SKM-1 (cell line): ENCODE results near the gene HYAL1.
"Not testable (repeated sequence)": the region's sequence is repeated elsewhere in the genome, so short reads cannot be mapped to it uniquely, and the experiment has no call there.

Experiments
- DNase-seq: peaks from one replicate; lab custom pipeline; 2025; ENCODE audit not compliant: unreplicated experiment; lab: John Stamatoyannopoulos, UW

HYAL1 gene

DNA sequence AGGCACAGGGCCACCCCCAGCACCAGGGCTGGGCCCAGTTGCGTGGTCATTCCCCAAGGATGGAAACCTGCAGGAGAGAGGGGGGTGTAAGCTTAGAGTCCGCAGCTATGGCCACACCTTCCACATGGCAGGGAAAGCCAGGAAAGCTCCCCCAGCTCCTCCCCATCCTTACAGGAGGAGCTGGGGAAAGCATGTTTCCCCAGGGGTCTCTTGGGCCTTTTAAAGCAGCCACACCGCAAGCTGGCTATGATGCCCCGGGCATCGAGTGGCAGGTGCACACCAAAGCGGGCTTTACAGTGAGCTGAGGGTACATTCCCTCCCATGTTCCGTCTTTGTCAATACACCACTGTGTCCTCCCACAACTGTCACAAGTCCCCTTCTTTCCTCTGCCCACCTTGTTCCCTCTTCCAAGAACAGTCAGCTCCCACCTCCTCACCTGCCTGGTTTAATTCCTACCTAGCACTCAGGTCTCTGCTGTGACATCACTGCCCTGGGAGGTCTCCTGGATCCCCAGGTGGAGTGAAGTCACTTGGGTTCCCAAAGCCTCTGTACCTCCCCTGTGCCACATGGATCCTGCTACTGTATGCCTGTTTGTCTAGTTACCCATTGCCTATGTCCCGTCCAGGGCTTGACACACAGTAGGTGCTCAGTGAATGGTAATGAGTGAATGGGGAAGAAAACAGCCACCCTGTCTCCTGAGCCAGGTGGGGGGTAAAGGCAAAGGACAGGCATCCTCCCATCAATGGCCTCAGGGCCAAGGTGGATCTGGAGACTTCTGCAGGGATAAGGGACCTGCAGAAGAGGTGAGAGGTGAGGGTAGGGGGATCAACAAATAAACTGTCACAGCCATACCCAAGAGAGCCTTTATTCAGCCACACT lies 7.6 kb downstream of the HYAL1 start:
- no peak for DNase-seq

- DNase-seq = no peak
Measured at GRCh38 chr3:50294492-50295403, 8.6 kb downstream of the HYAL1 start.

GRCh38 chr3:50294089-50294488 lies 9.3 kb downstream of the HYAL1 start:
- no peak for DNase-seq

- no peak for DNase-seq
Measured at GRCh38 chr3:50293079-50293801, 10.1 kb downstream of the HYAL1 start.

GRCh38 chr3:50292159-50293078 lies 11.0 kb downstream of the HYAL1 start, which contains the start of gene IFRD2:
Gene IFRD2, minus strand, starts transcription at chr3:50292429. Its CDS starts 155 bp downstream, at chr3:50292274.
- DNase-seq = peak; percentile 97

GRCh38 chr3:50290161-50290641 lies 13.2 kb downstream of the HYAL1 start:
- no peak for DNase-seq

- no peak for DNase-seq
Measured at GRCh38 chr3:50289130-50289529, 14.2 kb downstream of the HYAL1 start.

- no peak for DNase-seq
Measured at GRCh38 chr3:50288387-50289007, 14.9 kb downstream of the HYAL1 start.

DNA sequence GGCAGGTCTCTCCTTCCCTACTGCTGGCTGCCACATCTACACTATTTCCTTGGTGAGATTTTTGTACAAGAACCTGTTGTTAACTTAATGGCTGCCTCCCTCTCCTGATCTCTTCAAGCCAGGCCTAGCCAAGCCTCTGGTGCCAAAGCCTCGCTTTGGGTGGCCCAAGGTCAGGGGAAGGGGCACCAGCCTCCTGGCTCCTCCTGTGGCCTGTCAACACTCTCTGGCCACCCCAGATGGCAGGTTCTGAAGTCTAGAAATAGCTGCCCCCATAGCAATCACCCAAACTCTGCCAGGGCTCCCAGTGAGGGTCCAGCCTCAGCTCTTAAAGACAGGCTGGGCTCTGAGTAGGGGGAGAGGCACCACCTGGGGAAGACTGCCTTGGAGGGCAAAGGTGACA lies 16.1 kb downstream of the HYAL1 start:
- no peak for DNase-seq

GRCh38 chr3:50286322-50287227 lies 16.8 kb downstream of the HYAL1 start:
- DNase-seq = no peak

DNA sequence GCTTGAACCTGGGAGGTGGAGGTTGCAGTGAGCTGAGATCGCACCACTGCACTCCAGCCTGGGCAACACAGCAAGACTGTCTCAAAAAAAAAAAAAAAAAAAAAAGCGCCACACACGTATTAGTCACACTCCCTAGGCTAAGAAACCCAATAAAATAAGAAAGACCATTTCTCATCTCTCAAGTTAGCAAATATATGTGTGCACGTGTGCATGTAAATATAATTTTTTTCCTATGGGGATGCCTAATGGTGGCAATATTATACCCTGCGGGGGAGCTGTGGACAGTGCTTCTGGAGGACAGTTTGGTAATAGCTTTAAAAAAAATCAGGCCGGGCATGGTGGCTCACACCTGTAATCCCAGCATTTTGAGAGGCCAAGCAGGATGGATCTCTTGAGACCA lies 19.3 kb downstream of the HYAL1 start:
- DNase-seq = not testable (repeated sequence)

DNA sequence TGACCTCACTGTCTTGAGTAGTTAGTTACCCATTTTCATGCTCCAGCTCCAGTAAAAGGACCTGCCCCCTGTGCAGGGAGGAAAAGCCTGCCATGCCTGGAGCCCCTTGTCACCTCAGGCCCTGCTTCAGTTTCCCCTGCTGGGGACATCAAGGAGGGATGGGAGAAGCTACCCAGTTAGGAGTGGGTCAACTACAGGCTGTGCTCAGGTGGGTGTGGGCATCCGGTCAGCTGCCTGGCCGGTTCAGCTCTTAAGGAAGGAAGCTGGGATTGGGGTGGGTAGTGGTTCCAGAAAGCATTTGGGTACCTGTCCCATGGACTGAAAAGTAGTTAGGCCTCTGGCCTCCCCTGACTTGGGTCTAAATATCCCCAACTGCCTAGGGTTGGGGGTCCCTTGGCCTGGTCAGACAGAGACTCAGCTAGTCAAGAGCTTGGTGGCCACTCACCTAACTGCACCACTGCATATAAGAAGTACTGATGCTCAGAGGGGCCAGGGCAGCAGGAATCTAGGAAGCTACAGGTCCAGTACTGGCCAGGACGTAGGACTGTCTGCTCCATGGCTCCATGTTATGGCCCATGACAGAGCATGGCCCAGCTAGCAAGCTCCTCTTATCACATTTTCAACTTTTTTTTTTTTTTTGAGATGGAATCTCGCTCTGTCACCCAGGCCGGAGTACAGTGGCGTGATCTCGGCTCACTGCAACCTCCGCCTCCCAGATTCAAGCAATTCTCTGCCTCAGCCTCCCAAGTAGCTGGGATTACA lies 23.9 kb downstream of the HYAL1 start:
- DNase-seq = no peak

DNA sequence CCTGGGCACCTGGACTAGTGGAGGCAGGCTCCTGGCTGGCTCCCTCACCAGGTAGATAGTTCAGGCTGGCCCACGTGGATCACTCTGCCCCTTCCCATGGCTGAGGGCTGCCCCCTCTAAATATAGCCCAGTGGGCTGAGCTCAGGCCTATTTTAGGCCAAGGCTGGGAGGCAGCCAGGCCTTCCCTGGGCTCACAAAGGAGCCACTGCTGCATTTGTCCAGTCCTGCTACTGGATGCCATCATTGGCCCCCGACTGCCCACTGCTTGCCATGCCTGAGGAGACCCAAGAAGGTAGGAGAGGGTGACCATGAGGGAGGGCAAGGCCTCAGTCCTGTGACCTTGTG lies 24.5 kb downstream of the HYAL1 start, which contains the start of gene LSMEM2:
LSMEM2 (plus strand) TSS at position 208 of the 345 bp plus-strand sequence; CDS start at position 235, 27 bp downstream.
- DNase-seq = no peak

- DNase-seq = no peak
Measured at GRCh38 chr3:50278123-50278879, 25.1 kb downstream of the HYAL1 start.

- no peak for DNase-seq
Measured at GRCh38 chr3:50276762-50277101, 26.6 kb downstream of the HYAL1 start.

DNA sequence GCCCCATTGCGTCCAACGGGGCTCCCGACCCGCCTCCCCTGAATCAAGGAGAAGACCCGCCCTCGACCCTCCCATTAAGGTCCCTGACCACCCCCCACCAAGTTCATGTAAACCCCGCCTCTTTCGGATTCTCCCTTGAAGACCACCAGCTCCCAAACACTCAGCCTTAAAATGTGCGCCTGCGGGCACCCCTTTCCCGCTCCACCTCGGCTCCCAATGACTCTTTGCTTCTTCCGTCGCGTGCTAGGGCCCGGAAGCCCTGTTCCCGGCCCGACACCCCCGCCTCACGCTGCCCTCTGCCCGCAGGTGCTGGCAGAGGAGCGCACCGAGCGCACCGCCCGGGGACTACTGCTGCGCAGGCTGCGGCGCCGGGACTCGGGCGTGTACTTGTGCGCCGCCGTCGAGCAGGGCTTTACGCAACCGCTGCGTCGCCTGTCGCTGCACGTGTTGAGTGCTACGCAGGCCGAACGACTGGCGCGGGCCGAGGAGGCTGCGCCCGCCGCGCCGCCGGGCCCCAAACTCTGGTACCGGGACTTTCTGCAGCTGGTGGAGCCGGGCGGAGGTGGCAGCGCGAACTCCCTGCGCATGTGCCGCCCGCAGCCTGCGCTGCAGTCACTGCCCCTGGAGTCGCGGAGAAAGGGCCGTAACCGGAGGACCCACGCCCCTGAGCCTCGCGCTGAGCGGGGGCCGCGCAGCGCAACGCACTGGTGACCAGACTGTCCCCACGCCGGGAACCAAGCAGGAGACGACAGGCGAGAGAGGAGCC lies 27.2 kb downstream of the HYAL1 start:
- DNase-seq = no peak
